ENCODE data around the gene CCL7.
A peak's percentile ranks its signal among the peaks of the same experiment; 100 is the strongest.

- TF ChIP-seq, protein P1, sequence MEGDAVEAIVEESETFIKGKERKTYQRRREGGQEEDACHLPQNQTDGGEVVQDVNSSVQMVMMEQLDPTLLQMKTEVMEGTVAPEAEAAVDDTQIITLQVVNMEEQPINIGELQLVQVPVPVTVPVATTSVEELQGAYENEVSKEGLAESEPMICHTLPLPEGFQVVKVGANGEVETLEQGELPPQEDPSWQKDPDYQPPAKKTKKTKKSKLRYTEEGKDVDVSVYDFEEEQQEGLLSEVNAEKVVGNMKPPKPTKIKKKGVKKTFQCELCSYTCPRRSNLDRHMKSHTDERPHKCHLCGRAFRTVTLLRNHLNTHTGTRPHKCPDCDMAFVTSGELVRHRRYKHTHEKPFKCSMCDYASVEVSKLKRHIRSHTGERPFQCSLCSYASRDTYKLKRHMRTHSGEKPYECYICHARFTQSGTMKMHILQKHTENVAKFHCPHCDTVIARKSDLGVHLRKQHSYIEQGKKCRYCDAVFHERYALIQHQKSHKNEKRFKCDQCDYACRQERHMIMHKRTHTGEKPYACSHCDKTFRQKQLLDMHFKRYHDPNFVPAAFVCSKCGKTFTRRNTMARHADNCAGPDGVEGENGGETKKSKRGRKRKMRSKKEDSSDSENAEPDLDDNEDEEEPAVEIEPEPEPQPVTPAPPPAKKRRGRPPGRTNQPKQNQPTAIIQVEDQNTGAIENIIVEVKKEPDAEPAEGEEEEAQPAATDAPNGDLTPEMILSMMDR (IDR thresholded peaks at IDR 0.05) = no peak
- TF ChIP-seq POLR2A (IDR thresholded peaks at IDR 0.05) = peak; percentile 16
Measured at GRCh38 chr17:34254651-34255380, 15.2 kb upstream of the CCL7 start, which contains the start of gene CCL2.

Data from testis (tissue), 2 donors.